ENCODE results near the gene NDFIP2. TPM values are rescaled to one million over a fixed set of nuclear protein-coding genes. Genes with fewer than 3 reads are reported as not detected.
A peak's percentile ranks its signal among the peaks of the same experiment; 100 is the strongest.
"Not testable (repeated sequence)": the region's sequence is repeated elsewhere in the genome, so short reads cannot be mapped to it uniquely, and the experiment has no call there.

The NDFIP2 gene
- total RNA-seq, 4 donors from 2014 or later: 72.2 to 103 (median 86.2) TPM

- WGBS: 33% methylated on average over 7 of the region's 7 CpGs
These were observed 108.8 kb downstream of the NDFIP2 start for GRCh38 chr13:79589603-79590393.

GRCh38 chr13:79590394-79590676 is 109.4 kb downstream of the NDFIP2 start:
- Histone ChIP-seq H3K27ac (peak overlapping the region; percentile 87), H3K36me3 (no peaks in the 10 kb centered on the region), H3K4me3 (peak overlapping the region; percentile 33)

More at GRCh38 chr13:79589603-79590393, 108.8 kb downstream of the NDFIP2 start:
- Histone ChIP-seq H3K27ac (peak overlapping the region; percentile 87), H3K9me3 (no peaks in the 10 kb centered on the region), H3K27me3 (no peaks in the 10 kb centered on the region), H3K4me3 (peak overlapping the region; percentile 33), H3K4me1 (peaks cover 9% of the 10 kb centered on the region), H3K36me3 (no peaks in the 10 kb centered on the region)
- DNase-seq (ENCODE audit: low spot score in 2 of 2): no peak
- TF ChIP-seq EP300 (IDR thresholded peaks at IDR 0.05): no peak
- no peak for TF ChIP-seq POLR2AphosphoS5 (IDR thresholded peaks at IDR 0.05)
- TF ChIP-seq CTCF (IDR thresholded peaks at IDR 0.05): no peak
- no peak for TF ChIP-seq POLR2A (IDR thresholded peaks at IDR 0.05)

GRCh38 chr13:79591493-79591892 is 110.5 kb downstream of the NDFIP2 start:
- no peak for DNase-seq (ENCODE audit: low spot score in 2 of 2)
- H3K4me3 ChIP-seq: no peak overlapping the region
- no peak overlapping the region for H3K27ac ChIP-seq
- H3K27me3 ChIP-seq: no peaks in the 10 kb centered on the region
- H3K9me3 ChIP-seq: no peaks in the 10 kb centered on the region
- no peak for TF ChIP-seq CTCF (IDR thresholded peaks at IDR 0.05)
- TF ChIP-seq POLR2AphosphoS5 (IDR thresholded peaks at IDR 0.05): no peak
- TF ChIP-seq EP300 (IDR thresholded peaks at IDR 0.05): no peak
- TF ChIP-seq POLR2A (IDR thresholded peaks at IDR 0.05): no peak
- no peaks in the 10 kb centered on the region for H3K36me3 ChIP-seq
- H3K4me1 ChIP-seq: peaks cover 9% of the 10 kb centered on the region

More at GRCh38 chr13:79590394-79590676, 109.4 kb downstream of the NDFIP2 start:
- H3K27me3 ChIP-seq: no peaks in the 10 kb centered on the region
- H3K4me1 ChIP-seq: peaks cover 9% of the 10 kb centered on the region
- TF ChIP-seq CTCF (IDR thresholded peaks at IDR 0.05) (no peak), EP300 (IDR thresholded peaks at IDR 0.05) (no peak), POLR2A (IDR thresholded peaks at IDR 0.05) (no peak), POLR2AphosphoS5 (IDR thresholded peaks at IDR 0.05) (no peak)
- H3K9me3 ChIP-seq: no peaks in the 10 kb centered on the region
- no peak for DNase-seq (ENCODE audit: low spot score in 2 of 2)

- no peak for DNase-seq (ENCODE audit: low spot score in 2 of 2)
- Histone ChIP-seq H3K36me3 (no peaks in the 10 kb centered on the region), H3K27me3 (no peaks in the 10 kb centered on the region), H3K4me3 (no peak overlapping the region), H3K27ac (no peak overlapping the region), H3K4me1 (peaks cover 9% of the 10 kb centered on the region), H3K9me3 (no peaks in the 10 kb centered on the region)
- no peak for TF ChIP-seq EP300 (IDR thresholded peaks at IDR 0.05)
- TF ChIP-seq CTCF (IDR thresholded peaks at IDR 0.05): no peak
- TF ChIP-seq POLR2A (IDR thresholded peaks at IDR 0.05): no peak
- TF ChIP-seq POLR2AphosphoS5 (IDR thresholded peaks at IDR 0.05): no peak
- WGBS: 79% methylated on average over 2 of the region's 2 CpGs
These were observed 112.2 kb downstream of the NDFIP2 start for GRCh38 chr13:79593121-79593520.

- Histone ChIP-seq H3K4me1 (peaks cover 9% of the 10 kb centered on the region), H3K9me3 (no peaks in the 10 kb centered on the region), H3K4me3 (no peak overlapping the region), H3K27ac (no peak overlapping the region), H3K36me3 (no peaks in the 10 kb centered on the region), H3K27me3 (no peaks in the 10 kb centered on the region)
- TF ChIP-seq POLR2AphosphoS5 (IDR thresholded peaks at IDR 0.05) (no peak), POLR2A (IDR thresholded peaks at IDR 0.05) (no peak), CTCF (IDR thresholded peaks at IDR 0.05) (no peak), EP300 (IDR thresholded peaks at IDR 0.05) (no peak)
- WGBS: 14% methylated on average over 2 of the region's 2 CpGs
- no peak for DNase-seq (ENCODE audit: low spot score in 2 of 2)
These were observed 112.8 kb downstream of the NDFIP2 start for GRCh38 chr13:79593641-79594275.

GRCh38 chr13:79600146-79600545 is 119.2 kb downstream of the NDFIP2 start:
- H3K36me3 ChIP-seq: not testable (repeated sequence)

More at GRCh38 chr13:79600146-79600545, 119.2 kb downstream of the NDFIP2 start:
- DNase-seq (ENCODE audit: low spot score in 2 of 2); H3K4me3 ChIP-seq; H3K27me3 ChIP-seq; H3K9me3 ChIP-seq; H3K27ac ChIP-seq; H3K4me1 ChIP-seq: not testable (repeated sequence)
- 99% methylated on average over 14 of the region's 33 CpGs for WGBS
